ENCODE measurements around the gene SHD.

SHD gene

DNA sequence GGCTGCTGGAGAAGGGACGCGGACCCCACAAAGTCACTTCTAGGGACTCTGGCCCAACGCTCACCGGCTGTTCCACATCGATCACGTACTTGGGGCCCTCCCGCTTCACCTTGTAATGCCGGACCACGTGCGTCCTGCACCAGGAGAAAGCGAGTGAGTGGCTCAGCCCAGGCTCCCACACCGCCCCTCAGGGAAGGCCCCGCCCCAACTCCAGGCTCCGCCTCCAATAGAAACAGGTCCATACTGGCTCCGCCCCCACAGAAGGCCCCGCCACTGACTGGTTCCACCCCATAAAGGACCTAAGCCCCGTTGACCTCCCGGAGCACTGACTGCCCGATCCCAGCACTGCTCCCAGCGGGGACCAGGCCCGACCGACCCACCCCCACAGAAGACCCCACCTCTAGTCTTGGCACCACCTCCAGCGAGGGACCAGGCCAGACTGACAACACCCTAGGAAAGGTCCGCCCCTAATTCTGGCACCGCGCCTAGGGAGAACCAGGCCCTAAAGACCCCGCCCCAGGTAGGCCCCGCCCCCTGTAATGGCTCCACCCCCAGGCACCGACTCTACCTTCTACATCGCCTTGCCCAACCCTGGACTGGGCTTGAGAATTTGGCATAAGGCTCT lies 48.3 kb downstream of the SHD start:
- peak; percentile 91 for DNase-seq (ENCODE audit: low spot score)

DNA sequence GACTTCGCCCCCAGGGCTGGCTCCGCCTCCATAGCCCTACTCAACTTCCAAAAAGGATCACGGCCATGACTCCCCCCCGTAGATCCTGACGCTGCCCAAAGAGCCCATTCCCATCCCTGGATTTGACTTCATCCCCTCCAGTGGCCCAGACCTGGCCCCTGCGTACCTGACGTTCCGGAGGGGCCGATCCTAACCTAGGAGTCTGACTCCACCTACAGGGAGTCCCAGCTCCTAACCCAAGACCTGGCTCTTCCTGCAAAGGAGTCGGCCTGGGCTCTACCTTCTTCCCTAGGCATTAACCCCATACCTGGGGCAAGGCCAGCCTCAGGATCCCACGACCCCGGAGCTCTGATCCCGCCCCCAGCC lies 48.8 kb downstream of the SHD start:
- DNase-seq (ENCODE audit: low spot score) = no peak

DNA sequence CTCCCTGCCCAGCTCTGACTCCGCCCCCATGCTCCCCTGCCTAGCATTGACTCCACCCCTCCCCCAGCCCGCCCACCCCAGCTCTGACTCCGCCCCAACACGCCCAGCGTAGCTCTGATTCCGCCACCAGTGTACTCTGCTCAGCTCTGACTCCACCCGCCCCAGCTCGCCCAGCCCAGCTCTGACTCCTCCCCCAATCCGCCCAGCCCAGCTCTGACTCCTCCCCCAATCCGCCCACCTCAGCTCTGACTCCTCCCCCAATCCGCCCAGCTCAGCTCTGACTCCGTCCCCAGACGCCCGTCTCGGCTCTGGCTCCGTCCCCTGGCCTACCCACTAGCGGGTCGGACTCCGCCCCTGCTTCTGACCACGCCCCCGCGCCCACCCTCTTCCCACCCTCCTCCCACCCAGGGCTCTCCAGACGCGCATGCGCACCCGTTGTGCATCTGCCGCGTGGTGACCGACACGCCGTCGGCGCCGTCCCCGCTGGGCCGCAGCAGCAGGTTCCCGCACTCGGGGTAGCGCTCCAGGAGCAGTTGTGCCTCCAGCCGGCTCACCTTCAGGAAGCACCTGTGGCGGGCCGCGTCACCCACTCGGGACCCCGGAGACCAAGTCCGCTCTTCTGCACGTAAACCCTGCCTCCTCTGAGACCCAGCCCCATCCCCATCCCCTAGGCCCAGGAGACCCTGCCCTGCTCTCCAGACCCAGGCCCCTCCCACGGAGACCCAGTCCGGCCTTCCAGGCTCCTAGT lies 49.4 kb downstream of the SHD start:
- DNase-seq (ENCODE audit: low spot score) = peak; percentile 99

DNA sequence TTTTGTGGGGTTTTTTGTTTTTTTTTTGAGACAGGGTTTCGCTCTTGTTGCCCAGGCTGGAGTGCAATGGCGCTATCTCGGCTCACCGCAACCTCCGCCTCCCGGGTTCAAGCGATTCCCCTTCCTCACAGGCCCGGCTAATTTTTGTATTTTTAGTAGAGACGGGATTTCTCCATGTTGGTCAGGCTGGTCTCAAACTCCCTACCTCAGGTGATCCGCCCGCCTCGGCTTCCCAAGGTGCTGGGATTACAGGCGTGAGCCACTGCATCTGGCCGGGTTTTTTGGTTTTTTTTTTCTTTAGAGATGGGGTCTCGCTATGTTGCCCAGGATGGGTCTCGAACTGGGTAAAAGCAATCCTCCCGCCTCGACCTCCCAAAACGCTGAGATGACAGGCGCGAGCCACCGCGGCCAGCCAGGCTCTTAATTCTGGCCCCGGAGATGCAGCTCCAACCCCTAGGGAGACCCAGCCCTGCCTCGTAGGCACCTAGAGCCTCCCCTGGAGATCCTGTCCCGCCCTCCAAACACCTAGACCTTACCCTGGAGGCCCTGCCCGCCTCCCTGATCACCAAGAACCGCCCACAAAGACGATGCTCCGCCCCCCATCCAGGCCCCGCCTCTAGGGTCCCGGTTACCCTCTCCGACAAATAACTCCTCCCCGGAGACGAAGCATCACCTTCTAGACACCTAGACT lies 50.1 kb downstream of the SHD start:
- DNase-seq (ENCODE audit: low spot score) = peak; percentile 63

DNA sequence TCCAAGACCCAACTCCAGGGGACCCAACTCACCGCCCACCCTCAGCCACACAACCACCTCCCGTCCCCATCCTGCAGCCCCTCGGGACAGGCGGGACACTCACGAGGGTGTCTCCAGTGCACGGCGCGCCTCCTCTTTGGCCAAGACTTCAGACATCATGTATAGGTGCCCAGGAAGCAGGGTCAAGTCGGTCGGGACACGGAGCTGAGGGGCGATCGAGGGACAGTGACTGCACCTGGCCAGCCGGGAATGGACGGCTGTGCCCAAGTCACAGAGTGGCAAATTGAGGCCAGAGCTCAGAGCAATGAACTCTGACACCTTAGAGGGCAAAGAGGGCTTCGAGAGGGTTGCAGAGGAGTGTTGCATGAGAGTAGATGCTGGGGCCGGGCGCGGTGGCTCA lies 50.8 kb downstream of the SHD start:
- no peak for DNase-seq (ENCODE audit: low spot score)

DNA sequence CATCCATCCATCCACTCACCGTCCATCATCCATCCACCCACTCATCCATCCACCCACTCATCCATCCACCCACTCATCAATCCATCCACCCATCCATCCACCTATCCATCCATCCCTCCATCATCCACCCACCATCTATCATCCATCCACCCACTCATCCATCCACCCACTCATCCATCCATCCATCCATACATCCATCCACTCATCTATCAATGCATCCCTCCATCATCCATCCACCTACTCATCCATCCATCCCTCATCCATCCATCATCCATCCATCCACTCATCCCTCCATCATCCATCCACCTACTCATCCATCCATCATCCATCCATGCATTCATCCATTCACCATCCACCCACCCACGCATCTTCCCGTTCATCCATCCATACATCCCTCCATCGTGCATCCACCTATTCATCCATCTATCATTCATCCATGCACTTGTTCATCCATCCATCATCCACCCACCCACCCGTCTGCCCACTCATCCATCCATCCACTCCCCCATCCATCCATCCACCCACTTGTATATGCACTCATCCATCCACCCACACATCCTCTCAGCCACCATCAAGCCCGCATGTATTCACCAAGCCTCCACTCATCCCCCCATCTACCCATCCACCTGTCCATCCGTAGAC lies 56.0 kb downstream of the SHD start:
- no peak for DNase-seq (ENCODE audit: low spot score)

DNA sequence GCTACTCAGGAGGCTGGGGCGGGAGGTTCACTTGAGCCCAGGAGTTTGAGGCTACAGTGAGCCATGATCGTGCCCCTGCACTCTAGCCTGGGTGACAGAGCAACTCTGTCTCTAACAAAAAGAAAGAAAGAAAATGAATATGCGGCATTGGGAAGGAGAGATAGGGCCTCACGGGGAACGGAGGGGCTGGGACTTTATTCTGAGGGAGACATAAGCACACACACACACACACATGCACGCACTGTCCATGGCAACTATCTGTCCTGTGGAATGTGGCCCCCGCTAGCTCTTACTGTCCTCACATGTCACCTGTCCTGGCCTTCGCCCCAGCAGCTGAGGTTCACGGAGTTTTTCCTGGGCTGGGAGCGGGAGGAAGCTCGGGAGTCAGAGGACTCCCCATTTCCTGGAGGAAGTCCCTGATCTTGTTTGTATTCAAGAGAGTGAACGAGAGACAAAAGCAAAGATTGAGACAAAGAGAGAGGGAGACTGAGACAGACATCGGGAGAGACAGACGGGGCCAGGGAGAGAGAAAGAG lies 58.9 kb downstream of the SHD start:
- no peak for DNase-seq (ENCODE audit: low spot score)

DNA sequence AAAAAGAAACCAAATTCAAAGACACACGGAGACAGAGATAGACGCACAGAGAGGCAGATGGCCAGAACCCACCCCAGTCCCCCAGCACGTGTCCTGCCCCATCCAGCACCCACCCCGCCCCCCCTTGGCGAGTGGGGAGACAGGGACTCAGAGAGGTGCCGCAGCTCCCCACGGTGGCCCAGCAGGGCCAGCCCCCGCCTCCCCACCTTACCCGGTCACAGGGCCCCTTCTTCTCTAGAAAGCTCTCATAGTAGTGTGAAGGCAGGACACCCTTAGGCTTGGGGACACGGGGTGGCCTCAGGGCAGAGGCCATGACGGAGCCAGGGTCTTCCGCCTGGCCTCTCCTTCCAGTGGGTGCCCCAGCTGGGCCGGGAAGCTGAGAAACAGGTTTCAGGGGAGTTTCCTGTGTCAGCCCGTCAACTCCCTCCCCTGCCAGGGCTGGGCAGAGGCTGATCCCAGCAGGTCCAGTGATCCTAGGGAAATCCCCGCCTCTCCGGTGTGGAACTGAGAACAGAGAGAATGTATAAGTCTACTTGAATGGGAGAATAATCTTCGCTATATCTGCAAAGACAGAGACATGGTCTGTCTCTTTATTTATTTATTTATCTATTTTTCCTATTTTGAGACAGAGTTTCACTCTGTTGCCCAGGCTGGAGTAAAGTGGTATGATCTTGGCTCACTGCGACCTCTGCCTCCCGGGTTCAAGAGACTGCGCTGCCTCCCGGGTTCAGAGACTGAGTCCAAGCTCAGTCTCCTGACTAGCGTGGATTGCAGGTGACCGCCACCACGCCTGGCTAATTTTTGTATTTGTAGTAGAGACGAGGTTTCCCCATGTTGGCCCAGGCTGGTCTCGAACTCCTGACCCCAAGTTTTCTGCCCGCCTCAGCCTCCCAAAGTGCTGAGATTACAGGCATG lies 59.6 kb downstream of the SHD start, which contains the start of gene STAP2:
Gene STAP2, minus strand, starts transcription at position 387 of the 915 bp plus-strand sequence. Its CDS starts 74 bp downstream, at position 313.
- no peak for DNase-seq (ENCODE audit: low spot score)
